Measurements from ENCODE around the gene TMEM156. TPM values are rescaled to one million over a fixed set of nuclear protein-coding genes. Genes with fewer than 3 reads are reported as not detected.
A peak's percentile ranks its signal among the peaks of the same experiment; 100 is the strongest.

Gene TMEM156
- total and polyA plus RNA-seq, 10 of the 15 experiments (the other 5 are each of a cell fraction or from before 2014, with no cell fraction given), result 20.8 to 48.3 (median 32.7) TPM

DNA sequence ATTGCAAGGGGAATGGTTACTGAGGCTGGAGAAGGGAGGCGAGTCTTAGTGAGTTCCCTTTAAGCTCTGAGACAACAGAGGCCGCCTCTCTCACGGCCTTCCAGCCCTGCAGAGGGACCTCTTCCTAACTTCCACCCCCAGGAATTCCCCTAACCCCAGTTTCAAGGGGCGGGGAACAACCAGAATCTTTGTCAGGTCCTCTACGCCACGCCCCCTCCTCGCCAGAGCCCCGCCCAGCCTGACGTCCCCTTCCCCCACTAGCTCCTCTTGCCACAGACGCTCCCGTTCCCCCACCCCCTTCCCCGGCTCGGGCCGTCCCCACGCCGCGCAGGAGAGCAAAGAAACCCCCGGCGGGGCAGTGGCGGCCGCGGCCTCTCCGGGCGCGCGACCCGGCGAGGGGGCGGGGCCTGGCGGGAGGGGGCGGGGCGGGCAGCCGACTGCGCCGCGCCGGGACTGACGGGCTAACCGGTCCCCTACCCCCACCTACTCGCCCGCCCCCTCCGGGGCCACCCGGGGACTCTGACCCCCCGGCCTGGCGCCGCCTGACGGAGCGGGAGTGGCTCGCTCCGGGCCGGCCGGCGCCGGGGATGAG, 12.3 kb upstream of the TMEM156 start (continued):
- TF ChIP-seq ZNF217 (IDR thresholded peaks at IDR 0.05), result no peak
- peak; percentile 75; the same call in 1 of the 2 replicates for TF ChIP-seq EED (IDR thresholded peaks at IDR 0.05; ENCODE audit: low read depth)
- peak; percentile 58; the same call in 1 of the 2 replicates for TF ChIP-seq TBL1XR1 (IDR thresholded peaks at IDR 0.05; ENCODE audit: low read depth, low read length)

DNA sequence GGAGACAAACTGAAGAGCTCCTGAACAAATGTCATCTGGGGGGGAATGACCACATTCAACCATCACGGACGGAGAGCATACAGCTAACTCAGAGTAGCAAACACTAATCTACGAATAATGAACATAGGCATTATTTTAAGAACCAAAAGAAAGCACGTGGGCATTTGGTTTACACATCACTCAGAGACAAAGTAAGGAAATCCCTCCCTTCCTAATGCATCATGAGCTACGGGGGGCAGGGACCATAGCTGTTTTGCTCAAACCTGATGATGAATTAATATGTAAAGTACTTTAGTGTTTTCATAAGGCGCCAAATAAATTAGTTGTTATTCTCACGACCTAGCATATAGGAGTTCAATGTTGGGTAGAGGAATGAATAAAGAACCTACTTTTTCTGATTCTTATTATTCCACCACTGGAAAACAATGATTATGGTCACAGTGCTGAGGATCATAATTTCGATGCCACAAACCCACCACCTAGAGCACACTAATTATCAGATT, 11.7 kb upstream of the TMEM156 start:
- 0 out of 4 replicates have a peak, but pooled peaks cover 0 to 2% of the 10 kb centered on the region in 2 experiments for H3K36me3 ChIP-seq (ENCODE audit: control insufficient read depth in 2 of 2, insufficient read depth in 2 of 2, low read length in 1 of 2)
- H3K27me3 ChIP-seq (replicated peaks in 1 of 2; ENCODE audit: control insufficient read depth in 2 of 2, insufficient read depth in 2 of 2, low read length in 1 of 2), result no peaks in the 10 kb centered on the region
- ATAC-seq (peak; percentile 15), DNase-seq (ENCODE audit: low read depth, low spot score) (peak; percentile 32), FAIRE-seq (no peak)
- peaks cover 14% of the 10 kb centered on the region for H3K4me1 ChIP-seq (ENCODE audit: control insufficient read depth, insufficient read depth, low read length)
- H4K20me1 ChIP-seq (ENCODE audit: control insufficient read depth, insufficient read depth), result no peaks in the 10 kb centered on the region
- H3K79me2 ChIP-seq (ENCODE audit: control insufficient read depth, insufficient read depth, low read length), result peaks cover 38% of the 10 kb centered on the region
- RAD21 ChIA-PET (ENCODE audit: unreplicated experiment), result interaction anchor here (0.8 to 7.9 kb wide), 20 partner anchors 9 to 322 kb away, joined by 3 to 164 read pairs (median 4); partner anchors contain the start of genes TLR1, TLR10 and TMEM156
- TSS peak; percentile 92 for BruUV-seq (replicated peaks)
- H3K9me3 ChIP-seq (replicated peaks; ENCODE audit: control insufficient read depth, insufficient read depth, low read length), result no peaks in the 10 kb centered on the region
- POLR2A ChIA-PET, result interaction anchor here (0.5 to 9.8 kb wide), 13 partner anchors 9 to 313 kb away, joined by 3 to 131 read pairs (median 3); partner anchors contain the start of gene TMEM156
- 1% methylated on average over 8 of the region's 8 CpGs for WGBS (ENCODE audit: insufficient coverage, insufficient replicate concordance, low lambda C conversion rate, missing lambda C conversion rate)
- SMC1A ChIA-PET (ENCODE audit: uncharacterized antibody, unreplicated experiment), result interaction anchor here (0.7 to 10.5 kb wide), 20 partner anchors 9 to 883 kb away, joined by 3 to 163 read pairs (median 3); partner anchors contain the start of gene TMEM156
- intact Hi-C loops (cut with micrococcal nuclease; ENCODE audit: unreplicated experiment), result loop anchor here (1.0 to 10.0 kb wide), 4 partner anchors 13 to 1151 kb away; partner anchors contain the start of gene RHOH
- H3K4me3 ChIP-seq, result peak overlapping the region; percentile 57
- in situ Hi-C loops (cut with MboI), result loop anchor here (25.0 kb wide), 1 partner anchor 282 kb away; no protein-coding TSS in a partner anchor
- peak overlapping the region; percentile 79 for H3K4me2 ChIP-seq (ENCODE audit: control insufficient read depth, insufficient read depth)
- CTCF ChIA-PET, result interaction anchor here (0.6 to 8.1 kb wide), 8 partner anchors 13 to 285 kb away, joined by 3 to 90 read pairs (median 6); partner anchors contain the start of gene TMEM156
- H2AFZ ChIP-seq (ENCODE audit: control insufficient read depth, low read depth, low read length), result peak overlapping the region; percentile 76
- peak overlapping the region; percentile 66 for H3K9ac ChIP-seq (ENCODE audit: control insufficient read depth, insufficient read depth, low read length)
- peak overlapping the region; percentile 75 for H3K27ac ChIP-seq (ENCODE audit: control insufficient read depth, insufficient read depth)
- TF ChIP-seq, protein P1, sequence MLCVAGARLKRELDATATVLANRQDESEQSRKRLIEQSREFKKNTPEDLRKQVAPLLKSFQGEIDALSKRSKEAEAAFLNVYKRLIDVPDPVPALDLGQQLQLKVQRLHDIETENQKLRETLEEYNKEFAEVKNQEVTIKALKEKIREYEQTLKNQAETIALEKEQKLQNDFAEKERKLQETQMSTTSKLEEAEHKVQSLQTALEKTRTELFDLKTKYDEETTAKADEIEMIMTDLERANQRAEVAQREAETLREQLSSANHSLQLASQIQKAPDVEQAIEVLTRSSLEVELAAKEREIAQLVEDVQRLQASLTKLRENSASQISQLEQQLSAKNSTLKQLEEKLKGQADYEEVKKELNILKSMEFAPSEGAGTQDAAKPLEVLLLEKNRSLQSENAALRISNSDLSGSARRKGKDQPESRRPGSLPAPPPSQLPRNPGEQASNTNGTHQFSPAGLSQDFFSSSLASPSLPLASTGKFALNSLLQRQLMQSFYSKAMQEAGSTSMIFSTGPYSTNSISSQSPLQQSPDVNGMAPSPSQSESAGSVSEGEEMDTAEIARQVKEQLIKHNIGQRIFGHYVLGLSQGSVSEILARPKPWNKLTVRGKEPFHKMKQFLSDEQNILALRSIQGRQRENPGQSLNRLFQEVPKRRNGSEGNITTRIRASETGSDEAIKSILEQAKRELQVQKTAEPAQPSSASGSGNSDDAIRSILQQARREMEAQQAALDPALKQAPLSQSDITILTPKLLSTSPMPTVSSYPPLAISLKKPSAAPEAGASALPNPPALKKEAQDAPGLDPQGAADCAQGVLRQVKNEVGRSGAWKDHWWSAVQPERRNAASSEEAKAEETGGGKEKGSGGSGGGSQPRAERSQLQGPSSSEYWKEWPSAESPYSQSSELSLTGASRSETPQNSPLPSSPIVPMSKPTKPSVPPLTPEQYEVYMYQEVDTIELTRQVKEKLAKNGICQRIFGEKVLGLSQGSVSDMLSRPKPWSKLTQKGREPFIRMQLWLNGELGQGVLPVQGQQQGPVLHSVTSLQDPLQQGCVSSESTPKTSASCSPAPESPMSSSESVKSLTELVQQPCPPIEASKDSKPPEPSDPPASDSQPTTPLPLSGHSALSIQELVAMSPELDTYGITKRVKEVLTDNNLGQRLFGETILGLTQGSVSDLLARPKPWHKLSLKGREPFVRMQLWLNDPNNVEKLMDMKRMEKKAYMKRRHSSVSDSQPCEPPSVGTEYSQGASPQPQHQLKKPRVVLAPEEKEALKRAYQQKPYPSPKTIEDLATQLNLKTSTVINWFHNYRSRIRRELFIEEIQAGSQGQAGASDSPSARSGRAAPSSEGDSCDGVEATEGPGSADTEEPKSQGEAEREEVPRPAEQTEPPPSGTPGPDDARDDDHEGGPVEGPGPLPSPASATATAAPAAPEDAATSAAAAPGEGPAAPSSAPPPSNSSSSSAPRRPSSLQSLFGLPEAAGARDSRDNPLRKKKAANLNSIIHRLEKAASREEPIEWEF (IDR thresholded peaks at IDR 0.05; ENCODE audit: insufficient replicate concordance, low read depth, low read length), result peak; percentile 18
- TF ChIP-seq ZNF274 (IDR thresholded peaks at IDR 0.05; ENCODE audit: insufficient read depth, insufficient read length) (no peak), RFX5 (IDR thresholded peaks at IDR 0.05; ENCODE audit: low read depth, low read length) (no peak), RUNX3 (IDR thresholded peaks at IDR 0.05; ENCODE audit: low read length) (no peak), IKZF1 (conservative IDR thresholded peaks at IDR 0.05) (no peak), ZZZ3 (IDR thresholded peaks at IDR 0.05; ENCODE audit: control insufficient read depth, insufficient read length, low read depth) (no peak), FOXM1 (IDR thresholded peaks at IDR 0.05; ENCODE audit: low read depth, low read length) (no peak), ETV6 (conservative IDR thresholded peaks at IDR 0.05 in 1 of 2, IDR thresholded peaks at IDR 0.05 in 1 of 2; ENCODE audit: borderline replicate concordance in 1 of 2, low read depth in 1 of 2) (no peak), SIX5 (IDR thresholded peaks at IDR 0.05; ENCODE audit: low read depth, low read length, severe bottlenecking) (no peak), CBX3 (IDR thresholded peaks at IDR 0.05; ENCODE audit: borderline replicate concordance, low read depth) (no peak)

Data from GM12878 (cell line).